A549 (cell line): Measurements from ENCODE around the gene TRAK1. TPM values are rescaled to one million over a fixed set of nuclear protein-coding genes. Genes with fewer than 3 reads are reported as not detected.
A peak's percentile ranks its signal among the peaks of the same experiment; 100 is the strongest.

ENCODE experiments used
- ATAC-seq, 2 experiments: fragments of 200-7000 bp in 1 of 2; fragments of >200 bp in 1 of 2; cut with Nextera tagmentation in 1 of 2; cut with Tn5 transposase in 1 of 2; 3 replicates each; pipeline versions ENCODE4 v1.8.0 to v1.9.1; 2018 to 2020; ENCODE audit warnings: mild to moderate bottlenecking in 1 of 2, moderate library complexity in 1 of 2
- CTCF ChIA-PET: fragments of 300-600 bp; sonication (Branson Sonifier 250); formaldehyde crosslinking; extraction: SDS; loops from one replicate; lab custom pipeline; 2021; ENCODE audit warnings: antibody characterized with exemption, inconsistent platforms; lab: Yijun Ruan, JAX
- POLR2A ChIA-PET: fragments of 350-600 bp; formaldehyde crosslinking; extraction: SDS; loops from one replicate; lab custom pipeline; 2021; ENCODE audit warnings: antibody characterized with exemption, inconsistent platforms; lab: Yijun Ruan, JAX
- DNase-seq, 2 experiments: peaks; one replicate each; pipeline versions ENCODE4 v3.0.0 to v3.0.0-alpha.2; 2011 to 2016; ENCODE audit warnings: low read depth in 1 of 2, low spot score in 1 of 2
- FAIRE-seq: peaks from 2 replicates; lab custom pipeline; 2011; peaks lifted over from hg19 to GRCh38; lab: Jason Lieb, UNC
- H3K27ac ChIP-seq, 2 experiments: fragments of >200 bp; sonication (Bioruptor Twin); formaldehyde crosslinking; 3 replicates each; pipeline ENCODE4 v1.5.1; 2016 to 2017
- H3K4me1 ChIP-seq: fragments of >200 bp; sonication (Bioruptor Twin); formaldehyde crosslinking; 3 replicates; pipeline ENCODE4 v1.6.1; 2016
- H3K4me2 ChIP-seq: fragments of >200 bp; sonication (Bioruptor Twin); formaldehyde crosslinking; 3 replicates; pipeline ENCODE4 v1.6.1; 2016
- H3K4me3 ChIP-seq: fragments of >200 bp; sonication (Bioruptor Twin); formaldehyde crosslinking; 3 replicates; pipeline ENCODE4 v1.5.1; 2016
- H3K9me3 ChIP-seq: fragments of >200 bp; sonication (Bioruptor Twin); formaldehyde crosslinking; 3 replicates; pipeline ENCODE4 v1.6.1; 2016
- BHLHE40 ChIP-seq: IDR thresholded peaks from 2 replicates; pipeline ENCODE4 v1.6.1; 2012; ENCODE audit warnings: low read depth, low read length, inconsistent platforms
- EHMT2 ChIP-seq: fragments of 200-600 bp; sonication (generic); IDR thresholded peaks from 2 replicates; pipeline ENCODE4 v1.6.1; 2016; ENCODE audit warnings: antibody characterized with exemption, low read depth, mild to moderate bottlenecking, moderate library complexity
- ESRRA ChIP-seq: fragments of 150-350 bp; IDR thresholded peaks from 2 replicates; pipeline ENCODE4 v1.6.1; 2014; ENCODE audit warnings: mild to moderate bottlenecking, low read length, borderline replicate concordance
- FOSL2 ChIP-seq, 2 experiments: fragments of 450-650 bp in 1 of 2; fragments of >200 bp in 1 of 2; sonication (Bioruptor Twin) in 1 of 2; formaldehyde crosslinking; IDR thresholded peaks; 2 replicates each; pipeline versions ENCODE4 v1.5.0 to v1.6.1; 2016 to 2020; ENCODE audit warnings: mild to moderate bottlenecking in 1 of 2, moderate library complexity in 1 of 2
- FOXS1 ChIP-seq: fragments of 250-450 bp; sonication (Bioruptor Pico); IDR thresholded peaks from 2 replicates; pipeline ENCODE4 v1.5.0; 2020; ENCODE audit warnings: mild to moderate bottlenecking, moderate library complexity
- GATA3 ChIP-seq: IDR thresholded peaks from 2 replicates; pipeline ENCODE4 v1.6.1; 2012; ENCODE audit warnings: borderline replicate concordance
- HDAC2 ChIP-seq: fragments of 200-600 bp; sonication (generic); IDR thresholded peaks from 2 replicates; pipeline ENCODE4 v1.6.1; 2016
- HEYL ChIP-seq: fragments of 250-450 bp; sonication (Bioruptor Pico); IDR thresholded peaks from 2 replicates; pipeline ENCODE4 v1.8.0; 2021; ENCODE audit warnings: mild to moderate bottlenecking, moderate library complexity
- HOXB5 ChIP-seq: fragments of 250-450 bp; sonication (Bioruptor Pico); IDR thresholded peaks from 2 replicates; pipeline ENCODE4 v1.5.0; 2020; ENCODE audit warnings: mild to moderate bottlenecking, moderate library complexity
- JUNB ChIP-seq: fragments of >200 bp; sonication (Bioruptor Twin); formaldehyde crosslinking; IDR thresholded peaks from 2 replicates; pipeline ENCODE4 v1.6.1; 2016
- MAFK ChIP-seq: fragments of 450-650 bp; IDR thresholded peaks from 2 replicates; pipeline ENCODE4 v1.6.1; 2014; ENCODE audit not compliant: partially characterized antibody
- PHF8 ChIP-seq: fragments of 200-600 bp; sonication (generic); IDR thresholded peaks from 2 replicates; pipeline ENCODE4 v1.6.1; 2016; ENCODE audit warnings: low read depth, mild to moderate bottlenecking, antibody characterized with exemption, moderate library complexity, borderline replicate concordance
- POLR2A ChIP-seq: IDR thresholded peaks from 2 replicates; pipeline ENCODE4 v1.6.1; 2012; ENCODE audit warnings: mild to moderate bottlenecking, low read length
- POLR2AphosphoS2 ChIP-seq: conservative IDR thresholded peaks from 2 replicates; pipeline ENCODE4 v1.6.1; 2012; ENCODE audit warnings: low read length, improper control_type of control experiment, inconsistent platforms
- RAD21 ChIP-seq, 2 experiments: fragments of >200 bp in 1 of 2; sonication (Bioruptor Twin) in 1 of 2; formaldehyde crosslinking in 1 of 2; IDR thresholded peaks in 1 of 2; conservative IDR thresholded peaks in 1 of 2; 2 replicates in 1 of 2; 3 replicates in 1 of 2; pipeline ENCODE4 v1.6.1; 2012 to 2018; ENCODE audit warnings: inconsistent platforms in 1 of 2
- RARB ChIP-seq: fragments of 250-450 bp; sonication (Bioruptor Pico); IDR thresholded peaks from 2 replicates; pipeline ENCODE4 v1.8.0; 2021; ENCODE audit warnings: mild to moderate bottlenecking, moderate library complexity
- RNF2 ChIP-seq: fragments of 200-600 bp; sonication (generic); IDR thresholded peaks from 2 replicates; pipeline ENCODE4 v1.6.1; 2016; ENCODE audit warnings: low read depth, mild to moderate bottlenecking, antibody characterized with exemption, moderate library complexity, borderline replicate concordance
- SMC3 ChIP-seq: fragments of >200 bp; sonication (Bioruptor Twin); formaldehyde crosslinking; IDR thresholded peaks from 3 replicates; pipeline ENCODE4 v1.6.1; 2018; ENCODE audit warnings: inconsistent platforms
- SREBF2 ChIP-seq: fragments of 450-650 bp; IDR thresholded peaks from 2 replicates; pipeline ENCODE4 v1.6.1; 2014; ENCODE audit warnings: mild to moderate bottlenecking, moderate library complexity
- TFCP2L1 ChIP-seq: fragments of 250-450 bp; sonication (Bioruptor Pico); IDR thresholded peaks from 2 replicates; pipeline ENCODE4 v1.5.0; 2021; ENCODE audit warnings: mild to moderate bottlenecking
- ZFP36 ChIP-seq: fragments of 450-650 bp; IDR thresholded peaks from 2 replicates; pipeline ENCODE4 v1.6.1; 2014; ENCODE audit warnings: borderline replicate concordance; ENCODE audit not compliant: partially characterized antibody
- ZSCAN20 ChIP-seq: fragments of 250-450 bp; sonication (Bioruptor Pico); IDR thresholded peaks from 2 replicates; pipeline ENCODE4 v1.8.0; 2022; ENCODE audit warnings: mild to moderate bottlenecking, moderate library complexity
- WGBS: methylation state at CpG from one replicate; pipeline ENCODE4 v1.1.6; 2017; ENCODE audit errors: missing lambda C conversion rate; 5-methylcytosine and 5-hydroxymethylcytosine counted together
- polyA plus RNA-seq, 4 experiments: library from polyadenylated mRNA; depleted of rRNA in 3 of 4; stranded (reverse); fragments of >200 nt; fragmentation: RNase III in 1 of 4; extraction: RNeasy Plus Mini Kit Qiagen cat#74134 plus additional on column Dnase treatment in 1 of 4; gene quantifications; 2 replicates in 3 of 4; 3 replicates in 1 of 4; pipeline ENCODE4 v1.2.3, GENCODE V29; 2011 to 2017
- TF ChIP-seq, protein P1 (sequence below): fragments of 200-600 bp; sonication (generic); IDR thresholded peaks from 2 replicates; pipeline ENCODE4 v1.6.1; 2016; ENCODE audit warnings: antibody characterized with exemption, mild to moderate bottlenecking, moderate library complexity
- TF ChIP-seq, protein P2 (sequence below): fragments of >200 bp; sonication (Bioruptor Twin); formaldehyde crosslinking; IDR thresholded peaks from 3 replicates; pipeline ENCODE4 v1.5.1; 2016
- TF ChIP-seq, protein P3 (sequence below): IDR thresholded peaks from 2 replicates; pipeline ENCODE4 v1.6.1; 2012
- TF ChIP-seq, protein P4 (sequence below): fragments of 250-450 bp; sonication (Bioruptor Pico); IDR thresholded peaks from 2 replicates; pipeline ENCODE4 v1.5.0; 2020; ENCODE audit warnings: low read depth, mild to moderate bottlenecking, moderate library complexity

TRAK1 gene
- polyA plus RNA-seq, 2 of the 4 experiments (the other 2 are of a cell fraction): 12.2 to 22.3 TPM

DNA sequence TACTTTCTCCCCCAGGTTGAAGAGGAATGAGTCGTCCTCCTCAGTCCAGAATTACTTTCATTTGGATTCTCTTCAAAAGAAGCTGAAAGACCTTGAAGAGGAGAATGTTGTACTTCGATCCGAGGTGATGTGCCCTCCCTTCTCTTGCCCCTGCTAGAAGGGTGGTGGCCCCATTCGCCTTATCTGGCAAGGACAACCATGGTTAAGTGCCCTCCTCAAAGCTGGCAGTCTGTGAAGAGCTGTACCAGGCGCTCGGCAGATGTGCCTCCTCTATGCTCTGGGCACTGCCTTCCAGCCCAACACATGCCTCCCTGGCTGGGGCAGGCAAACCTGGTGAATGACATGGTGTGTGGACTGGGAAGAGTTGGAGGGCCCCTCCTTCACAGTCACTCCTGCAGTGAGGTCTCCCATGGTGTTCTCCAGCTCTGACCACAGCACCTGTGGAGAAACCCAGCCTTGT is 97.9 kb downstream of the TRAK1 start:
- WGBS: 54% methylated on average over 6 of the region's 6 CpGs
- no peak for DNase-seq
- CTCF ChIA-PET: interaction anchor here (1.4 to 4.7 kb wide), 4 partner anchors 11 to 88 kb away, joined by 4 to 102 read pairs (median 25); no protein-coding TSS in a partner anchor
- no peak overlapping the region for H3K27ac ChIP-seq
- no peaks in the 10 kb centered on the region for H3K9me3 ChIP-seq
- FAIRE-seq: no peak
- no peaks in the 10 kb centered on the region for H3K4me1 ChIP-seq
- no peak for ATAC-seq
- no peak overlapping the region for H3K4me2 ChIP-seq
- POLR2A ChIA-PET: no interaction called here
- H3K4me3 ChIP-seq: no peak overlapping the region
- no peak for TF ChIP-seq HOXB5

DNA sequence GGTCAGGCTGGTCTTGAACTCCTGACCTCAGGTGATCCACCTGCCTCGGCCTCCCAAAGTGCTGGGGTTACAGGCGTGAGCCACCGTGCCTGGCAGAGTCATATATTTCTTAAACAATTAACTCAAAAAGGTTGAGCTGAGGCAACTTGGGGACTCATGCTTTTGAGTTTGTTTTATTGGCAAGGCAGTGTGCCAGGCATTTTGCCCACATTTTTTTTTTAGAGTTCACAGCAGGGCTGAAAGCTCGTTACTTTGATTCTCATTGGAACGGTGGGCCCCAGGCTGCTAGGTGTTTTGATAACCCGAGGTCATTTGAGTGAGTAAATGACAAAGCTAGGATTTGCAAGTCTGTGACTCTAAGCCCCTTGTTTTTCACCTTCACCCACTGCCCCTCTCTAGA is 98.6 kb downstream of the TRAK1 start:
- ATAC-seq: no peak
- H3K9me3 ChIP-seq: no peaks in the 10 kb centered on the region
- no peak for DNase-seq
- POLR2A ChIA-PET: no interaction called here
- CTCF ChIA-PET: interaction anchor here (0.6 to 4.7 kb wide), 12 partner anchors 10 to 1727 kb away, joined by 3 to 102 read pairs (median 7); no protein-coding TSS in a partner anchor
- H3K4me3 ChIP-seq: no peak overlapping the region
- no peak overlapping the region for H3K4me2 ChIP-seq
- 78% methylated on average over 6 of the region's 6 CpGs for WGBS
- TF ChIP-seq FOXS1 (CRISPR knock-in tag): no peak
- no peak overlapping the region for H3K27ac ChIP-seq
- no peak for FAIRE-seq
- H3K4me1 ChIP-seq: no peaks in the 10 kb centered on the region

DNA sequence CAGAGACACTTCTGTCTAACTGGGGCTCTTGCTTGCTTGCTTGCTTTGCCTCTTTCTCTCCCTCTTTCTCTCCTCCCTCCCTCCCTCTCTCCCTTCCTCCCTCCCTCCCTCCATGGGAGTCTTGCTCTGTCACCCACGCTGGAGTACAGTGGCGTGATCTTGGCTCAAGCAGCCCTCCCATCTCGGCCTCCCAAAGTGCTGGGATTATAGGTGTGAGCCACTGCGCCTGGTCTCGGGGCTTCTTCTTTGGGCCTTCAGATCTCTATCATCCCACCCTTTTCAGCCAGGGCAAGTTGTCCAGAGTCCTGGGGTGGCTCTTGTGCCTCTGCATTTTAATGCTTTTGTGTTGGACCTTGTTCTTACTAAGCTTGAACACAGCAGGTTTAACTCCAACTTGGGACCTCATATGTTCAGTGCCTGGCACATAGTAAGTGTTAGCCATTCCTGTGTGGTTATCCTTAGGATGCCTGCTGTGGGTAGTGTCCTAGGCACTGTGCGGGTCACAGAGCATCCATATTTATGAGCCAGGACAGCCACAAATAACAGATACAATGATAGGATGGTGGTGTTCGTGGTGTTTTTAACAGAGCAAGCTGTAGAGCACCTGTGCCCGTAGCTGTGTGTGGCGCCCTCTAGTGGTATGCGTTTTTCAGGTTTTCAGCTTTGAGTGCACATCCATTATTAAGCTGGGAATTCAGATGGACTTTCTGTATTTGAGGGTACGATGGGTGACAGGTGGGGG is 99.7 kb downstream of the TRAK1 start:
- Histone ChIP-seq H3K4me3 (no peak overlapping the region), H3K4me2 (no peak overlapping the region), H3K27ac (0 out of 6 replicates have a peak overlapping the region, but pooled peaks of 1 of the 2 experiments have one; percentile 35), H3K4me1 (no peaks in the 10 kb centered on the region), H3K9me3 (no peaks in the 10 kb centered on the region)
- DNase-seq (peak; percentile 47 to 61), FAIRE-seq (no peak), ATAC-seq (peak; percentile 90 to 95)
- WGBS: 51% methylated on average over 8 of the region's 11 CpGs
- ChIA-PET POLR2A (interaction anchor here (0.9 kb wide), 1 partner anchor 71 kb away, joined by 3 read pairs; no protein-coding TSS in a partner anchor), CTCF (interaction anchor here (0.6 to 4.7 kb wide), 41 partner anchors 8 to 1728 kb away, joined by 3 to 102 read pairs (median 4); no protein-coding TSS in a partner anchor)
- TF ChIP-seq, protein P1, sequence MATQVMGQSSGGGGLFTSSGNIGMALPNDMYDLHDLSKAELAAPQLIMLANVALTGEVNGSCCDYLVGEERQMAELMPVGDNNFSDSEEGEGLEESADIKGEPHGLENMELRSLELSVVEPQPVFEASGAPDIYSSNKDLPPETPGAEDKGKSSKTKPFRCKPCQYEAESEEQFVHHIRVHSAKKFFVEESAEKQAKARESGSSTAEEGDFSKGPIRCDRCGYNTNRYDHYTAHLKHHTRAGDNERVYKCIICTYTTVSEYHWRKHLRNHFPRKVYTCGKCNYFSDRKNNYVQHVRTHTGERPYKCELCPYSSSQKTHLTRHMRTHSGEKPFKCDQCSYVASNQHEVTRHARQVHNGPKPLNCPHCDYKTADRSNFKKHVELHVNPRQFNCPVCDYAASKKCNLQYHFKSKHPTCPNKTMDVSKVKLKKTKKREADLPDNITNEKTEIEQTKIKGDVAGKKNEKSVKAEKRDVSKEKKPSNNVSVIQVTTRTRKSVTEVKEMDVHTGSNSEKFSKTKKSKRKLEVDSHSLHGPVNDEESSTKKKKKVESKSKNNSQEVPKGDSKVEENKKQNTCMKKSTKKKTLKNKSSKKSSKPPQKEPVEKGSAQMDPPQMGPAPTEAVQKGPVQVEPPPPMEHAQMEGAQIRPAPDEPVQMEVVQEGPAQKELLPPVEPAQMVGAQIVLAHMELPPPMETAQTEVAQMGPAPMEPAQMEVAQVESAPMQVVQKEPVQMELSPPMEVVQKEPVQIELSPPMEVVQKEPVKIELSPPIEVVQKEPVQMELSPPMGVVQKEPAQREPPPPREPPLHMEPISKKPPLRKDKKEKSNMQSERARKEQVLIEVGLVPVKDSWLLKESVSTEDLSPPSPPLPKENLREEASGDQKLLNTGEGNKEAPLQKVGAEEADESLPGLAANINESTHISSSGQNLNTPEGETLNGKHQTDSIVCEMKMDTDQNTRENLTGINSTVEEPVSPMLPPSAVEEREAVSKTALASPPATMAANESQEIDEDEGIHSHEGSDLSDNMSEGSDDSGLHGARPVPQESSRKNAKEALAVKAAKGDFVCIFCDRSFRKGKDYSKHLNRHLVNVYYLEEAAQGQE: no peak
- TF ChIP-seq HDAC2 (no peak), GATA3 (no peak), BHLHE40 (no peak), FOSL2 (IDR thresholded peaks at IDR 0.05) (no peak), FOSL2 (CRISPR knock-in tag; IDR thresholded peaks at IDR 0.05) (no peak), EHMT2 (no peak), RAD21 (conservative IDR thresholded peaks at IDR 0.05 in 1 of 2, IDR thresholded peaks at IDR 0.05 in 1 of 2) (peak; percentile 73 to 74), ESRRA (no peak), JUNB (no peak), POLR2A (no peak), TFCP2L1 (CRISPR knock-in tag) (no peak), POLR2AphosphoS2 (no peak), ZFP36 (no peak), RARB (CRISPR knock-in tag) (no peak), HEYL (CRISPR knock-in tag) (no peak), SMC3 (peak; percentile 86), RNF2 (no peak), PHF8 (no peak), SREBF2 (no peak), ZSCAN20 (CRISPR knock-in tag) (no peak), MAFK (no peak)
- TF ChIP-seq, protein P2, sequence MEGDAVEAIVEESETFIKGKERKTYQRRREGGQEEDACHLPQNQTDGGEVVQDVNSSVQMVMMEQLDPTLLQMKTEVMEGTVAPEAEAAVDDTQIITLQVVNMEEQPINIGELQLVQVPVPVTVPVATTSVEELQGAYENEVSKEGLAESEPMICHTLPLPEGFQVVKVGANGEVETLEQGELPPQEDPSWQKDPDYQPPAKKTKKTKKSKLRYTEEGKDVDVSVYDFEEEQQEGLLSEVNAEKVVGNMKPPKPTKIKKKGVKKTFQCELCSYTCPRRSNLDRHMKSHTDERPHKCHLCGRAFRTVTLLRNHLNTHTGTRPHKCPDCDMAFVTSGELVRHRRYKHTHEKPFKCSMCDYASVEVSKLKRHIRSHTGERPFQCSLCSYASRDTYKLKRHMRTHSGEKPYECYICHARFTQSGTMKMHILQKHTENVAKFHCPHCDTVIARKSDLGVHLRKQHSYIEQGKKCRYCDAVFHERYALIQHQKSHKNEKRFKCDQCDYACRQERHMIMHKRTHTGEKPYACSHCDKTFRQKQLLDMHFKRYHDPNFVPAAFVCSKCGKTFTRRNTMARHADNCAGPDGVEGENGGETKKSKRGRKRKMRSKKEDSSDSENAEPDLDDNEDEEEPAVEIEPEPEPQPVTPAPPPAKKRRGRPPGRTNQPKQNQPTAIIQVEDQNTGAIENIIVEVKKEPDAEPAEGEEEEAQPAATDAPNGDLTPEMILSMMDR: peak; percentile 78
- TF ChIP-seq, protein P3, sequence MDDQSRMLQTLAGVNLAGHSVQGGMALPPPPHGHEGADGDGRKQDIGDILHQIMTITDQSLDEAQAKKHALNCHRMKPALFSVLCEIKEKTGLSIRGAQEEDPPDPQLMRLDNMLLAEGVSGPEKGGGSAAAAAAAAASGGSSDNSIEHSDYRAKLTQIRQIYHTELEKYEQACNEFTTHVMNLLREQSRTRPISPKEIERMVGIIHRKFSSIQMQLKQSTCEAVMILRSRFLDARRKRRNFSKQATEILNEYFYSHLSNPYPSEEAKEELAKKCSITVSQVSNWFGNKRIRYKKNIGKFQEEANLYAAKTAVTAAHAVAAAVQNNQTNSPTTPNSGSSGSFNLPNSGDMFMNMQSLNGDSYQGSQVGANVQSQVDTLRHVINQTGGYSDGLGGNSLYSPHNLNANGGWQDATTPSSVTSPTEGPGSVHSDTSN: no peak
- TF ChIP-seq, protein P4, sequence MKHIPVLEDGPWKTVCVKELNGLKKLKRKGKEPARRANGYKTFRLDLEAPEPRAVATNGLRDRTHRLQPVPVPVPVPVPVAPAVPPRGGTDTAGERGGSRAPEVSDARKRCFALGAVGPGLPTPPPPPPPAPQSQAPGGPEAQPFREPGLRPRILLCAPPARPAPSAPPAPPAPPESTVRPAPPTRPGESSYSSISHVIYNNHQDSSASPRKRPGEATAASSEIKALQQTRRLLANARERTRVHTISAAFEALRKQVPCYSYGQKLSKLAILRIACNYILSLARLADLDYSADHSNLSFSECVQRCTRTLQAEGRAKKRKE: no peak
